Stomach (tissue), 4 donors: Measurements from ENCODE around the gene PARPBP.

Source experiments
- POLR2A ChIP-seq, 4 donors: fragments of 450-650 bp; IDR thresholded peaks; one replicate each; pipeline ENCODE4 v1.6.1; 2016; ENCODE audit warnings: antibody characterized with exemption in 4 of 4, control low read depth in 2 of 4, mild to moderate bottlenecking in 1 of 4, moderate library complexity in 1 of 4
- POLR2AphosphoS5 ChIP-seq, 3 donors: sonication (generic); formaldehyde crosslinking; IDR thresholded peaks; one replicate each; pipeline ENCODE4 v1.6.1; 2016; ENCODE audit warnings: antibody characterized with exemption in 3 of 3
- TF ChIP-seq, protein P1 (sequence below), 7 experiments: fragments of 450-650 bp in 4 of 7; fragments of 200-600 bp in 3 of 7; sonication (generic) in 3 of 7; IDR thresholded peaks; one replicate each; pipeline ENCODE4 v1.5.1; 2016 to 2019; ENCODE audit warnings: antibody characterized with exemption in 7 of 7, control low read depth in 2 of 7, mild to moderate bottlenecking in 1 of 7

DNA sequence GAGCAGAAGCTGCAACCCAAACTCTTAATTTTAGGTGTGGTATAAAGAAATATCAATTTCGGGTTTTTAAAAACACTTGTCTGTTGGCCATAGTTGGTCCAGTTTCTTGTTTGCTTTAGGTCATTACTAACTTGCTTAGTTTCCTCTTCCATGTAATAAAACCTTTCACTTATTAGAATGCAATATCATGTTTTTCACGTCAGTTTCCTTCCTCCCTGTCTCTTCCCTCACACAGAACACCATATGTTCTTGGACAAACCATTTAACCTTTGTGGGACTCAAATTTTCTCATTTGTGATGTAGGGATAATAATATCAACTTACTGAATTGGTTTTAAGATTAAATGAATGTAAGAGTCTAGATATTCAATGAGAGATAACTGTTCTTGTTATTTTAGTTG is 54.8 kb downstream of the PARPBP start:
- TF ChIP-seq POLR2AphosphoS5 (IDR thresholded peaks at IDR 0.05) = no peak
- no peak for TF ChIP-seq POLR2A (IDR thresholded peaks at IDR 0.05)
- TF ChIP-seq, protein P1, sequence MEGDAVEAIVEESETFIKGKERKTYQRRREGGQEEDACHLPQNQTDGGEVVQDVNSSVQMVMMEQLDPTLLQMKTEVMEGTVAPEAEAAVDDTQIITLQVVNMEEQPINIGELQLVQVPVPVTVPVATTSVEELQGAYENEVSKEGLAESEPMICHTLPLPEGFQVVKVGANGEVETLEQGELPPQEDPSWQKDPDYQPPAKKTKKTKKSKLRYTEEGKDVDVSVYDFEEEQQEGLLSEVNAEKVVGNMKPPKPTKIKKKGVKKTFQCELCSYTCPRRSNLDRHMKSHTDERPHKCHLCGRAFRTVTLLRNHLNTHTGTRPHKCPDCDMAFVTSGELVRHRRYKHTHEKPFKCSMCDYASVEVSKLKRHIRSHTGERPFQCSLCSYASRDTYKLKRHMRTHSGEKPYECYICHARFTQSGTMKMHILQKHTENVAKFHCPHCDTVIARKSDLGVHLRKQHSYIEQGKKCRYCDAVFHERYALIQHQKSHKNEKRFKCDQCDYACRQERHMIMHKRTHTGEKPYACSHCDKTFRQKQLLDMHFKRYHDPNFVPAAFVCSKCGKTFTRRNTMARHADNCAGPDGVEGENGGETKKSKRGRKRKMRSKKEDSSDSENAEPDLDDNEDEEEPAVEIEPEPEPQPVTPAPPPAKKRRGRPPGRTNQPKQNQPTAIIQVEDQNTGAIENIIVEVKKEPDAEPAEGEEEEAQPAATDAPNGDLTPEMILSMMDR (IDR thresholded peaks at IDR 0.05) = no peak
